ENCODE data around the gene PPP1R9A.

Gene PPP1R9A

GRCh38 chr7:94907026-94907810, at the start of gene PPP1R9A:
Gene PPP1R9A (plus strand): TSS chr7:94907594. CDS start chr7:94910114, 2,520 bp downstream.
- DNase-seq (ENCODE audit: low read depth in 2 of 2), result no peak

GRCh38 chr7:94871132-94871531, 36.3 kb upstream of the PPP1R9A start:
- DNase-seq (ENCODE audit: low read depth in 2 of 2), result no peak

- no peak for DNase-seq (ENCODE audit: low read depth in 2 of 2)
Observed at GRCh38 chr7:94873239-94873638, 34.2 kb upstream of the PPP1R9A start.

GRCh38 chr7:94874036-94874785, 33.2 kb upstream of the PPP1R9A start:
- DNase-seq (ENCODE audit: low read depth in 2 of 2), result no peak

- DNase-seq (ENCODE audit: low read depth in 2 of 2), result no peak
Observed at GRCh38 chr7:94875201-94875600, 32.2 kb upstream of the PPP1R9A start.

GRCh38 chr7:94877731-94878670, 29.4 kb upstream of the PPP1R9A start:
- no peak for DNase-seq (ENCODE audit: low read depth in 2 of 2)

- DNase-seq (ENCODE audit: low read depth in 2 of 2), result no peak
Observed at GRCh38 chr7:94882891-94883290, 24.5 kb upstream of the PPP1R9A start.

GRCh38 chr7:94883616-94884015, 23.8 kb upstream of the PPP1R9A start:
- DNase-seq (ENCODE audit: low read depth in 2 of 2), result no peak

- DNase-seq (ENCODE audit: low read depth in 2 of 2), result no peak
Observed at GRCh38 chr7:94888551-94888950, 18.8 kb upstream of the PPP1R9A start.

- no peak for DNase-seq (ENCODE audit: low read depth in 2 of 2)
Observed at GRCh38 chr7:94888995-94889523, 18.3 kb upstream of the PPP1R9A start.

- no peak for DNase-seq (ENCODE audit: low read depth in 2 of 2)
Observed at GRCh38 chr7:94890216-94890615, 17.2 kb upstream of the PPP1R9A start.

GRCh38 chr7:94893661-94894060, 13.7 kb upstream of the PPP1R9A start:
- no peak for DNase-seq (ENCODE audit: low read depth in 2 of 2)

- no peak for DNase-seq (ENCODE audit: low read depth in 2 of 2)
Observed at GRCh38 chr7:94897541-94897940, 9.9 kb upstream of the PPP1R9A start.

- no peak for DNase-seq (ENCODE audit: low read depth in 2 of 2)
Observed at GRCh38 chr7:94898340-94898739, 9.1 kb upstream of the PPP1R9A start.

- no peak for DNase-seq (ENCODE audit: low read depth in 2 of 2)
Observed at GRCh38 chr7:94901981-94902380, 5.4 kb upstream of the PPP1R9A start.

GRCh38 chr7:94903971-94904370, 3.4 kb upstream of the PPP1R9A start:
- DNase-seq (ENCODE audit: low read depth in 2 of 2), result no peak

GRCh38 chr7:94904982-94905381, 2.4 kb upstream of the PPP1R9A start:
- no peak for DNase-seq (ENCODE audit: low read depth in 2 of 2)

- no peak for DNase-seq (ENCODE audit: low read depth in 2 of 2)
Observed at GRCh38 chr7:94906065-94906851, 1.1 kb upstream of the PPP1R9A start.

- DNase-seq (ENCODE audit: low read depth in 2 of 2), result no peak
Observed at GRCh38 chr7:94907811-94908322, 473 bp downstream of the PPP1R9A start.

GRCh38 chr7:94908323-94909178, 1.2 kb downstream of the PPP1R9A start:
- no peak for DNase-seq (ENCODE audit: low read depth in 2 of 2)
